Caco-2 (cell line): Measurements from ENCODE around the gene APBB1. TPM values are rescaled to one million over a fixed set of nuclear protein-coding genes. Genes with fewer than 3 reads are reported as not detected.

Experiments
- BruUV-seq: library from RNA; stranded (reverse); fragments of 400-500 nt; replicated peaks from 2 replicates; lab custom pipeline; 2021; lab: Mats Ljungman, UMichigan
- CTCF ChIA-PET: fragments of 300-600 bp; sonication (Branson Sonifier 250); formaldehyde crosslinking; loops from one replicate; lab custom pipeline; 2022; ENCODE audit warnings: antibody characterized with exemption; lab: Charles Lee
- POLR2A ChIA-PET: fragments of 300-600 bp; sonication (Branson Sonifier 250); formaldehyde crosslinking; loops from one replicate; lab custom pipeline; 2022; ENCODE audit warnings: antibody characterized with exemption; lab: Charles Lee
- DNase-seq, 2 experiments: peaks; one replicate each; pipeline versions ENCODE4 v3.0.0 to v3.0.0-alpha.2; 2020 to 2022
- H3K27me3 ChIP-seq: replicated peaks from 2 replicates; pipeline ENCODE4 v1.6.0; 2011; ENCODE audit warnings: low read length; ENCODE audit not compliant: control insufficient read depth, insufficient read depth
- H3K36me3 ChIP-seq: 2 replicates; pipeline ENCODE4 v1.5.1; 2011; ENCODE audit warnings: low read length; ENCODE audit not compliant: control insufficient read depth, insufficient read depth
- H3K4me1 ChIP-seq: fragments of 250-450 bp; sonication (Bioruptor Pico); 2 replicates; pipeline ENCODE4 v1.5.1; 2020; ENCODE audit warnings: mild to moderate bottlenecking
- H3K4me3 ChIP-seq: 2 replicates; pipeline ENCODE4 v1.5.1; 2011; ENCODE audit warnings: low read depth, mild to moderate bottlenecking, control low read depth, low read length
- H3K9me3 ChIP-seq: fragments of 250-450 bp; sonication (Bioruptor Pico); 2 replicates; pipeline ENCODE4 v1.5.1; 2020; ENCODE audit warnings: mild to moderate bottlenecking, moderate library complexity
- H3K27ac Mint-ChIP-seq: one replicate; pipeline ENCODE4 v1.8.0; 2022; ENCODE audit warnings: mixed read lengths; ENCODE audit not compliant: unreplicated experiment
- H3K27me3 Mint-ChIP-seq: one replicate; pipeline ENCODE4 v1.8.0; 2022; ENCODE audit warnings: mixed read lengths; ENCODE audit not compliant: insufficient read depth, unreplicated experiment
- H3K36me3 Mint-ChIP-seq: one replicate; pipeline ENCODE4 v1.8.0; 2022; ENCODE audit warnings: mild to moderate bottlenecking, mixed read lengths; ENCODE audit not compliant: insufficient read depth, unreplicated experiment
- H3K4me1 Mint-ChIP-seq: one replicate; pipeline ENCODE4 v1.8.0; 2022; ENCODE audit warnings: low read depth, mixed read lengths; ENCODE audit not compliant: unreplicated experiment
- H3K4me3 Mint-ChIP-seq: one replicate; pipeline ENCODE4 v1.8.0; 2022; ENCODE audit warnings: mild to moderate bottlenecking, moderate library complexity, mixed read lengths; ENCODE audit not compliant: unreplicated experiment
- H3K9me3 Mint-ChIP-seq: one replicate; pipeline ENCODE4 v1.8.0; 2022; ENCODE audit warnings: mixed read lengths; ENCODE audit not compliant: unreplicated experiment
- intact Hi-C: fragments of 100-400 bp; cut with micrococcal nuclease; formaldehyde crosslinking; loops from one replicate; pipeline ENCODE4 v1.10.0; 2022; ENCODE audit not compliant: unreplicated experiment
- total RNA-seq: library from RNA; stranded (reverse); gene quantifications from 2 replicates; pipeline ENCODE4 v1.2.3, GENCODE V29; 2022
- TF ChIP-seq, protein P1 (sequence below), 2 experiments: fragments of 200-600 bp in 1 of 2; IDR thresholded peaks; 1 replicate in 1 of 2; 2 replicates in 1 of 2; pipeline versions ENCODE4 v1.5.1 to v1.8.0; 2011 to 2022; ENCODE audit warnings: antibody characterized with exemption in 1 of 2, control low read depth in 1 of 2, inconsistent platforms in 1 of 2, low read depth in 1 of 2, low read length in 1 of 2, mild to moderate bottlenecking in 1 of 2, moderate library complexity in 1 of 2; ENCODE audit not compliant: insufficient read depth in 1 of 2, severe bottlenecking in 1 of 2, unreplicated experiment in 1 of 2

The APBB1 gene
- total RNA-seq, 1 experiment from 2014 or later = 37.8 TPM

DNA sequence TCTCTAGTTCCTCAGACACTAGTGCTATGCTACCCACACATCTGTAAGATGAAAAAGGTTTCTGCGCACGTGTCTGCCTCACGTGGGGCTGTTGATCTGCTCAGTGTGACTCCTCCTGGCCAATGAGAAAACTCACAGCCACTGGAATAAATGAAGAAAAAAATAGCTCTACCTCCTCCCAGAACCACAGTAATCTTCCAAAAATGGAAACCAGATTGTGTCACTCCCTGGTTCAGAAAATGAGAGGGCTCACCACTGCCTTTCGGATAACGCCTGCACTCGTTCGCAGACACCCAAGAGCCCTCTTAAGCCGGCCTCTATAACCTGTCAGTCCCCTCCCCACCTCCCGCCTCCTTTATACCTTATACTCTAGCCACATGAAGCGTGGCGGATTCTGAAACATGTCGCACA, 5.1 kb downstream of the APBB1 start:
- Histone ChIP-seq H3K27me3 (no peaks in the 10 kb centered on the region), H3K4me3 (no peak overlapping the region), H3K4me1 (peaks cover 27% of the 10 kb centered on the region), H3K36me3 (no peaks in the 10 kb centered on the region; the same call in 1 of the 2 replicates), H3K9me3 (no peaks in the 10 kb centered on the region)
- TF ChIP-seq, protein P1, sequence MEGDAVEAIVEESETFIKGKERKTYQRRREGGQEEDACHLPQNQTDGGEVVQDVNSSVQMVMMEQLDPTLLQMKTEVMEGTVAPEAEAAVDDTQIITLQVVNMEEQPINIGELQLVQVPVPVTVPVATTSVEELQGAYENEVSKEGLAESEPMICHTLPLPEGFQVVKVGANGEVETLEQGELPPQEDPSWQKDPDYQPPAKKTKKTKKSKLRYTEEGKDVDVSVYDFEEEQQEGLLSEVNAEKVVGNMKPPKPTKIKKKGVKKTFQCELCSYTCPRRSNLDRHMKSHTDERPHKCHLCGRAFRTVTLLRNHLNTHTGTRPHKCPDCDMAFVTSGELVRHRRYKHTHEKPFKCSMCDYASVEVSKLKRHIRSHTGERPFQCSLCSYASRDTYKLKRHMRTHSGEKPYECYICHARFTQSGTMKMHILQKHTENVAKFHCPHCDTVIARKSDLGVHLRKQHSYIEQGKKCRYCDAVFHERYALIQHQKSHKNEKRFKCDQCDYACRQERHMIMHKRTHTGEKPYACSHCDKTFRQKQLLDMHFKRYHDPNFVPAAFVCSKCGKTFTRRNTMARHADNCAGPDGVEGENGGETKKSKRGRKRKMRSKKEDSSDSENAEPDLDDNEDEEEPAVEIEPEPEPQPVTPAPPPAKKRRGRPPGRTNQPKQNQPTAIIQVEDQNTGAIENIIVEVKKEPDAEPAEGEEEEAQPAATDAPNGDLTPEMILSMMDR (IDR thresholded peaks at IDR 0.05; ENCODE audit: insufficient read depth in 1 of 2, low read depth in 1 of 2, low read length in 1 of 2, severe bottlenecking in 1 of 2, unreplicated experiment in 1 of 2) = no peak
- Mint-ChIP-seq H3K27me3 (no peaks in the 10 kb centered on the region), H3K27ac (no peak overlapping the region), H3K4me1 (no peaks in the 10 kb centered on the region), H3K4me3 (no peak overlapping the region), H3K36me3 (peaks cover 7% of the 10 kb centered on the region), H3K9me3 (no peaks in the 10 kb centered on the region)
- no TSS peak for BruUV-seq
- POLR2A ChIA-PET = no interaction called here
- CTCF ChIA-PET = interaction anchor here (2.1 kb wide), 1 partner anchor 34 kb away, joined by 10 read pairs; no protein-coding TSS in a partner anchor
- no peak for DNase-seq
- intact Hi-C loops = no loop called here

DNA sequence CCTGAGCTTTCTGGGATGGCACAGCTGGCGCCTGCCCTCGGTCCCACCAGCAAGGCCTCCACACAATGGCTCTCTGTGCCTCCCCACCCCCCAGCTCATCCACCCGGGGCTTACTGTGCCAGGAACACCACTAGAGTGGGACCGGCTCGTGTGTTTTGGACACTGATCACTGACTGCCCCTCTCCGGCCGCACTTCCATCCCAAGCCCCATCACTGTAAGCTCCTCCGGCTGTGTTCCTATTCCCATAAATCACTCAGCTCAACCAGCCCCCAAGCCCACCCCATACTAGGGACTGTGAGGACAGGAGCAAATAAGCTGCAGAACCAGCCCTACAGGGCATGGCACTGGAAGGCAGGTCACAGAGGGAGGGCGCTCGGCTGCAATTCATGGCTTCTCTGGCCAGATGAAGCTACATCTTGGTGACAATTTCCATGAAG, 7.3 kb downstream of the APBB1 start:
- Mint-ChIP-seq H3K27ac (no peak overlapping the region), H3K4me3 (no peak overlapping the region), H3K9me3 (no peaks in the 10 kb centered on the region), H3K36me3 (peaks cover 13% of the 10 kb centered on the region), H3K4me1 (peaks cover 9% of the 10 kb centered on the region), H3K27me3 (no peaks in the 10 kb centered on the region)
- ChIA-PET CTCF (interaction anchor here (1.1 kb wide), 1 partner anchor 21 kb away, joined by 5 read pairs; the partner anchor contains the start of gene SMPD1), POLR2A (no interaction called here)
- DNase-seq = no peak
- peaks cover 36% of the 10 kb centered on the region for H3K4me1 ChIP-seq
- intact Hi-C loops = no loop called here
- H3K4me3 ChIP-seq = no peak overlapping the region
- TF ChIP-seq, protein P1 (IDR thresholded peaks at IDR 0.05; ENCODE audit: insufficient read depth in 1 of 2, low read depth in 1 of 2, low read length in 1 of 2, severe bottlenecking in 1 of 2, unreplicated experiment in 1 of 2) = no peak
- H3K27me3 ChIP-seq = no peaks in the 10 kb centered on the region
- H3K36me3 ChIP-seq = no peaks in the 10 kb centered on the region; the same call in 1 of the 2 replicates
- H3K9me3 ChIP-seq = no peaks in the 10 kb centered on the region
- BruUV-seq = no TSS peak

DNA sequence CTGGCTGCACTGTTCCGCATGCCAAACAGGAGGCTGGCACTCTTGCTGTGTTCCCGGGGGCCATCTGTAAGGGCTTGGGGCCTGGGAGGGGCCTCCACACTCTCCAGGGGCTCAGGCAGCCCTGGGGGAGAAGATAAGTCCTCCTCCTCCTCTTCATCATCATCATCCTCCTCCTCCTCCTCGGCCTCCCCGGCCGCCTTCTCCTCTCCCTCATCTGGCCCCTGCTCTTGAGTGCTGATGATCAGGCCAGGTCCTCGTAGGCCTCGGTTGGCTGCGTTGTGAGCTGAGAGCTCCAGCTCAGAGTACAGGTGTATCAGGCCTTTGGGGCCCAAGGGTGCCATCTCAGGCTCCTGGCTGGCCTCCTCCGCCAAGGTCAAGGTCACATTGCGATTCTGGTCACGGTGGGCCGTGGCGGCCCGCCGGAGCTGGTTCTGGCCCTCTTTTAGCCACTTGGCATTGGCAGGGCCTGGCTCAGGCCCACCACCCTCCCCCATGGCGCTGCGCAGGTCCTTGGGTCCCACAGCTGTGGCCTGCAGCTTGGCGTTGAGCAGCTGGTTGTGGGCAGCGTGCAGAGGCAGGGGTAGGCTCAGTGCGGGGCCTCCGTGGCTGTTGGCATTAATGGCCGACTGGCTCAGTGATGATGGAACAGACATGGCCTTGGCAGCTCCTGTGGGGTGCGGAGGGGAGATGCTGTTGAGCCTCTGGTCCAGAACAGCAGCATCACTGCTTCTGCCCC, 8.0 kb downstream of the APBB1 start:
- no peaks in the 10 kb centered on the region for H3K27me3 Mint-ChIP-seq
- no peak overlapping the region for H3K27ac Mint-ChIP-seq
- peaks cover 17% of the 10 kb centered on the region for H3K4me1 Mint-ChIP-seq
- Histone ChIP-seq H3K36me3 (no peaks in the 10 kb centered on the region; the same call in 1 of the 2 replicates), H3K4me1 (peaks cover 44% of the 10 kb centered on the region), H3K4me3 (no peak overlapping the region), H3K9me3 (no peaks in the 10 kb centered on the region), H3K27me3 (no peaks in the 10 kb centered on the region)
- peaks cover 13% of the 10 kb centered on the region for H3K36me3 Mint-ChIP-seq
- H3K4me3 Mint-ChIP-seq = no peak overlapping the region
- ChIA-PET POLR2A (interaction anchor here (1.4 kb wide), 1 partner anchor 21 kb away, joined by 5 read pairs; the partner anchor contains the start of gene SMPD1), CTCF (interaction anchor here (0.5 to 1.3 kb wide), 3 partner anchors 8 to 1687 kb away, joined by 3 to 5 read pairs (median 3); partner anchors contain the start of genes APBB1 and SMPD1)
- intact Hi-C loops = no loop called here
- TF ChIP-seq, protein P1 (IDR thresholded peaks at IDR 0.05; ENCODE audit: insufficient read depth in 1 of 2, low read depth in 1 of 2, low read length in 1 of 2, severe bottlenecking in 1 of 2, unreplicated experiment in 1 of 2) = no peak
- no peaks in the 10 kb centered on the region for H3K9me3 Mint-ChIP-seq
- BruUV-seq = no TSS peak
- no peak for DNase-seq
